HG03354 (cell line): ENCODE results near the gene PARD3B.
A peak's percentile ranks its signal among the peaks of the same experiment; 100 is the strongest.

Experiments used
- ATAC-seq: cut with Tn5 transposase; IDR thresholded peaks from one replicate; pipeline ENCODE4 v1.9.1; 2021; ENCODE audit warnings: mild to moderate bottlenecking; ENCODE audit not compliant: unreplicated experiment, poor library complexity, severe bottlenecking

The PARD3B gene

GRCh38 chr2:205629091-205629776 is 1084.0 kb downstream of the PARD3B start:
- no peak for ATAC-seq

GRCh38 chr2:205633994-205634393 is 1088.7 kb downstream of the PARD3B start:
- ATAC-seq = no peak

GRCh38 chr2:205636549-205637319 is 1091.5 kb downstream of the PARD3B start:
- no peak for ATAC-seq

GRCh38 chr2:205637320-205637602 is 1092.0 kb downstream of the PARD3B start:
- ATAC-seq = no peak

GRCh38 chr2:205637779-205638503 is 1092.7 kb downstream of the PARD3B start:
- no peak for ATAC-seq

DNA sequence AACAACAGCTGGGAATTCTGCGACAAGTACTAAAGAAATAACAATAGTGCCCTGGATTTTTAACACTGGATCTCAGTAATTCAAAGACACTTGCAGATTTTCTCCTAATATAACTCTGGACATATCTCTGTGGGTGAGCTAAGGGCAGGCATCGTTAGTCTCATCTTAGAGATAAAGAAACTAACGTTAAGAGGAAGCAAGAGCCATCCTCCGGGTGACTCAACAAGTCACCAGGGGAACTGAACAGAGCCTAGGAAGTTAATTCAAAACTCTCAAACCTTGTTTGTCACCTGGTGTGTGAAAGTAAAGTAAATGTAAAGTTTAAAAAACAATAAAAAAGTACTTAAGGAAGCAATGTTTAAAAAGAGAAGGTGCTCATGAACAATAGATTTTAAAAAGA is 1095.4 kb downstream of the PARD3B start:
- ATAC-seq = no peak

DNA sequence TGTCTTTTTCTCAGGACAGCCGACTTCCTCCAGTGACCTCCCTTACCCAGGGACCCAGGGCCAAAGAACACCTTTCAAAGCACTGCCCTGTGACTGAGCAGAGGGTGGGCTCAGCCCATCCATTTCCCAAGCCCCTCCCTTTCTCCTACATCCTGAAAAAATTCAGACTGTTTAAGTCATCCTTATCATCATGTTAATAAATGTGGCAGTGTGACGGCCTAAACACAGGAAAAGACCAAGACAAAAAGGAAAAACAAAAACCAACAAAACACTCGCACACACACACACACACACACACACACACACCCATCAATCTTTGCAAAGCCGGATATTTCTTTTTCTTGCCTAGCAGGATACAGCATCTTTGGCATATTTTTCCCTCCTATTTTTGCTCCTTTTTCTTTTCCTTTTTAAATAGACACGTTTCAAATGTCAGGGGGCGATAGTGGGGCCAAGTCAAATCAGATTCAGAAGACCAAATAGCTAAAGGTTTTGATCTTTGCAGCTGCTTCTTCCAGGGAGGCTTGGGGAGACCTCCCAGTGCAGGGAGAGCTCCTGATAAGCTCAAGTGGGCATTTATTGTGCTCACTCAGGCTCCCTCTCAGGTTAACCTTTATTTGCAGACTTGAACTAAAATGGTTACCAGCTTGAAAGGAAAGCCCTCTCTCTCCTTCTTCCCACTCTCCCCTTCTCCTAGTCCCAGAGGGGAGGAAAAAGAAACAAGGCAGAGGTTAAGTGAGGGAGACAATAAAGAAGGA is 1097.5 kb downstream of the PARD3B start:
- no peak for ATAC-seq

DNA sequence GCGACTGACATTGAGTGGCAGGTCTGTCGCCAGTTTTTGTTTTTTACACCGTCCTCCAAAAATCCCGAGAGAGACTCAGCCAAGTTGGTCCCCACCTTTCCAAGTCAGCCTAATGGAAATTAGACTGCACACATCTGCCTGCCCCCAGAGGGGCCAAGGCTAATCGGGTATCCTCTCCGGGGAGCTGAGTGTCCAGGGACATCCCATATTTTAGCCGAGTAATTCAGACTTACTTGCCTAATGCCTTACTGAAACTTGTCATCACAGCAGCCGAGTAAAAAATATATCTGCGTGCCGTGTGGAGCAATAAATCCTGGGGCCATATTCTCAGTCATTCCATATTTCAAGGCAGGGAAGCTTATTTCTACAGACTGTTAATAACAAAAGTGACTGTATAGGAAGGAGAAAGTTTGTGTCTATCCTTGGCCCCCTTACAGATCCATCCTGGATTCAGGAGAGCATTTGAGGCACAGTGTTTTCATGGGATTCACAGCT is 1098.2 kb downstream of the PARD3B start:
- no peak for ATAC-seq

- no peak for ATAC-seq
Measured at GRCh38 chr2:205644018-205644417, 1098.7 kb downstream of the PARD3B start.

DNA sequence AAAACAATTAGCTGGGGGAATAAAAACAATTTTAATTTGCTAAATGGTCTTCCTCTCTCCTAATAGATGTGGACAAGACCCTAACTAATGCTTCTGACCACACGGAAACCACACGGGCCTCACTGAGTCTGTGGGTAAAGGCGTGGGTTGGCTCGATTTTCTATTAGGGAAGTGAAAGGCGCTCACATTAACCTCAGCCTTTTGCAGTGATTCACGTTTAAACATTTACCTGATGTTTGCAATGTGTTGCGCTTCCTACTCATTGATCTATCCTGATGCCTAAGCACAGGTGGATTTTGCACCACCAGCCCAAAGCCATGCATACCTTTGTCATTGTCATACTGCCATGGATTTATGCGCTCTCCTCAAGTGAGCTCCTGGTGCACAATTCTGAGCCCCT is 1101.4 kb downstream of the PARD3B start:
- ATAC-seq = peak; percentile 99

DNA sequence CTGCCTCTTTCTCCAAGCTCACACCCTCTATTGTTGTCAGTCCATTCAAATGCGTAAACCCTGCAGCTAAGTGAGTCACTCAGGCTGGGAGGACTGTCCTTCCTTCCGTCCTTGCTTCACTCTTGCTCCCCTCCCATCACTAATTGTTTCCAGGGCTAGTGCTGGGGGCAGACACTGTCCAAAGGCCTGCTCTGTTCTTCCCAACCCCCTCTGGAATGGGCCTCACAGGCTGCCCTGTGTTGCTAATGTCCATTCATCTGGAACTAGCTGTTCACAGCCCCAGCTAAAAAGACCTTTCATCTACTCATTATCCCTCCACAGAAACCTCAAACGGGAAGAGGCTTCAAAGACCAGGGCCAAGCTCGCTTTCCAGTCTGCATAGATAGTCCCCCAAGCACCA is 1105.2 kb downstream of the PARD3B start:
- ATAC-seq = no peak

DNA sequence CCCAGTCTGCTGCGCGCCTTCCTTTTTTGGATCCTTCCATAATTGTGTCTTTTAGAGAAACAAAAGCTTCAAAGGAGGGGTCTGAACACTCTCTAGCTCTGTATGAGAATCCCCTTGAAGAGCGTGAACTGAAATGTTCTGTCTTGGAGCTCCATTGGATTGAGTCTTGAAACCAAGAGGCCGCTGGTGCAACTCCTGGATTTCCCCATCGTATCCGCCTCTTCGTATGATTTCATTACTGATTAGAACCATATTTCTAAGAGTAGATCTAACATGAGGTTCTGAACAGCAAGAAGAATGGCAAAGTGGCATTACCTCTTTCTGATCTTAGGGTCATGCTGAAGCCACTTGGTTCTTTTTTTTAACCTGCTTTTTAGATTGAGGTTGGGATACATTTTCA is 1105.7 kb downstream of the PARD3B start:
- ATAC-seq = no peak

GRCh38 chr2:205651719-205652118 is 1106.4 kb downstream of the PARD3B start:
- ATAC-seq = no peak

- ATAC-seq = no peak
Measured at GRCh38 chr2:205654878-205655605, 1109.8 kb downstream of the PARD3B start.

GRCh38 chr2:205655779-205656456 is 1110.6 kb downstream of the PARD3B start:
- ATAC-seq = no peak

DNA sequence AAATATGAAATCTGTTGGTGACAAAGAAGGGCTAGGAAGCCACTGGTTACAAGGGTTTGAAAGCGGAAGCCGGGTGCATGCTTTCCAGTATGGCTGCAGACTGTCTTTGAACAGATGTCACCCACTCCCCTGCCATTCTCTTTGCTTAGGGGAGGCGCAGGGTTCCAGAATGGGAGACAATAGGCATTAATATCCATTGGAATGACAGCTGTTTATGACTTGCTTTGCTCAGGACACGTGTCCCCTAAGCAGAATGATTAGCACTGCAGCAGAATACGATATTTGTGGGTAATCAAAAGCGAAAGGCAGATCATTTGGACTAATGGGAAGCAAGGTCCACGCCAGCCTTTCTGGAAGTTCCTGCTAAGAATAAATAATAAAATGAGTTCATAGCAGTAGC is 1111.2 kb downstream of the PARD3B start:
- ATAC-seq = no peak

GRCh38 chr2:205656941-205657340 is 1111.7 kb downstream of the PARD3B start:
- ATAC-seq = no peak

- ATAC-seq = no peak
Measured at GRCh38 chr2:205657579-205657978, 1112.3 kb downstream of the PARD3B start.

- ATAC-seq = no peak
Measured at GRCh38 chr2:205658068-205658467, 1112.8 kb downstream of the PARD3B start.
